ENCODE measurements around the gene KLHL2. TPM values are rescaled to one million over a fixed set of nuclear protein-coding genes. Genes with fewer than 3 reads are reported as not detected.

KLHL2 gene
- total RNA-seq, 4 donors from 2014 or later = 16.8 to 26.7 (median 21.2) TPM

GRCh38 chr4:165347647-165348569 lies 140.5 kb downstream of the KLHL2 start:
- TF ChIP-seq CTCF (IDR thresholded peaks at IDR 0.05; ENCODE audit: low read depth) = no peak

GRCh38 chr4:165351359-165352130 lies 144.2 kb downstream of the KLHL2 start:
- no peak for TF ChIP-seq CTCF (IDR thresholded peaks at IDR 0.05; ENCODE audit: low read depth)

GRCh38 chr4:165355900-165356300 lies 148.5 kb downstream of the KLHL2 start:
- TF ChIP-seq CTCF (IDR thresholded peaks at IDR 0.05; ENCODE audit: low read depth) = no peak

GRCh38 chr4:165359506-165359905 lies 152.1 kb downstream of the KLHL2 start:
- TF ChIP-seq CTCF (IDR thresholded peaks at IDR 0.05; ENCODE audit: low read depth) = no peak

- TF ChIP-seq CTCF (IDR thresholded peaks at IDR 0.05; ENCODE audit: low read depth) = no peak
These were observed 152.8 kb downstream of the KLHL2 start for GRCh38 chr4:165360041-165360695.

- no peak for TF ChIP-seq CTCF (IDR thresholded peaks at IDR 0.05; ENCODE audit: low read depth)
These were observed 153.8 kb downstream of the KLHL2 start for GRCh38 chr4:165360985-165361670.

Measured in subcutaneous adipose tissue (tissue), 4 donors.